GM12878 (cell line): ENCODE data around the gene GPR107. TPM values are rescaled to one million over a fixed set of nuclear protein-coding genes. Genes with fewer than 3 reads are reported as not detected.

Source experiments
- BMI1 ChIP-seq: fragments of 450-650 bp; IDR thresholded peaks from 2 replicates; pipeline ENCODE4 v1.6.1; 2016; ENCODE audit warnings: mild to moderate bottlenecking, moderate library complexity, borderline replicate concordance
- GABPA ChIP-seq: IDR thresholded peaks from 2 replicates; pipeline ENCODE4 v1.6.1; 2014; ENCODE audit warnings: antibody characterized with exemption, low read depth, mild to moderate bottlenecking, inconsistent platforms
- HDAC6 ChIP-seq: fragments of 200-600 bp; sonication (generic); IDR thresholded peaks from one replicate; pipeline ENCODE4 v1.8.0; 2017; ENCODE audit warnings: antibody characterized with exemption; ENCODE audit not compliant: unreplicated experiment
- IKZF1 ChIP-seq: fragments of 450-650 bp; conservative IDR thresholded peaks from 2 replicates; pipeline ENCODE4 v1.6.1; 2017; ENCODE audit warnings: antibody characterized with exemption, mild to moderate bottlenecking
- KLF5 ChIP-seq: fragments of 450-650 bp; IDR thresholded peaks from 2 replicates; pipeline ENCODE4 v1.6.1; 2014; ENCODE audit warnings: mild to moderate bottlenecking; ENCODE audit not compliant: partially characterized antibody
- NFIC ChIP-seq: IDR thresholded peaks from 2 replicates; pipeline ENCODE4 v1.6.1; 2012; ENCODE audit warnings: low read depth, mild to moderate bottlenecking, inconsistent platforms, low read length, moderate library complexity
- POLR2A ChIP-seq: IDR thresholded peaks from 2 replicates; pipeline ENCODE4 v1.6.1; 2011; ENCODE audit warnings: low read depth, mild to moderate bottlenecking, low read length
- POLR2AphosphoS2 ChIP-seq: IDR thresholded peaks from 2 replicates; pipeline ENCODE4 v1.6.1; 2011; ENCODE audit warnings: low read depth, mild to moderate bottlenecking, low read length, improper control_type of control experiment, moderate library complexity
- SUPT20H ChIP-seq: IDR thresholded peaks from 2 replicates; pipeline ENCODE4 v1.6.1; 2011; ENCODE audit warnings: low read depth, mild to moderate bottlenecking, low read length, moderate library complexity, borderline replicate concordance; ENCODE audit not compliant: control insufficient read depth
- SUZ12 ChIP-seq: fragments of 200-600 bp; sonication (generic); IDR thresholded peaks from one replicate; pipeline ENCODE4 v1.6.1; 2018; ENCODE audit warnings: antibody characterized with exemption, mild to moderate bottlenecking; ENCODE audit not compliant: unreplicated experiment
- TCF3 ChIP-seq: IDR thresholded peaks from 2 replicates; pipeline ENCODE4 v1.6.1; 2012; ENCODE audit warnings: low read depth, mild to moderate bottlenecking, low read length, borderline replicate concordance; ENCODE audit not compliant: insufficient read depth
- ZNF217 ChIP-seq: fragments of 450-650 bp; IDR thresholded peaks from 2 replicates; pipeline ENCODE4 v1.6.1; 2017; ENCODE audit warnings: antibody characterized with exemption, mild to moderate bottlenecking
- ZNF24 ChIP-seq: fragments of 450-650 bp; IDR thresholded peaks from 2 replicates; pipeline ENCODE4 v1.6.1; 2017; ENCODE audit warnings: antibody characterized with exemption, mild to moderate bottlenecking
- polyA plus RNA-seq, 11 experiments: library from polyadenylated mRNA; depleted of rRNA in 4 of 11; unstranded in 6 of 11; stranded (reverse) in 5 of 11; fragments of >200 nt; fragmentation: Nextera tagmentation in 4 of 11; fragmentation: Illumina TruSeq in 1 of 11; extraction: Ambion mirVana in 4 of 11; extraction: Trizol in 1 of 11; gene quantifications; 1 replicate in 1 of 11; 2 replicates in 10 of 11; pipeline versions ENCODE4 v1.2.1 to v1.2.3, GENCODE V29; 2011 to 2016; ENCODE audit warnings: inconsistent platforms in 2 of 11, missing spikeins in 2 of 11, low read depth in 1 of 11
- total RNA-seq, 4 experiments: library from RNA; depleted of rRNA in 3 of 4; stranded (reverse); fragments of >200 nt in 3 of 4; fragmentation: Illumina TruSeq in 1 of 4; extraction: Trizol in 1 of 4; gene quantifications; 2 replicates each; pipeline versions ENCODE4 v1.2.1 to v1.2.3, GENCODE V29; 2013 to 2021
- TF ChIP-seq, protein P1 (sequence below): fragments of 450-650 bp; IDR thresholded peaks from 2 replicates; pipeline ENCODE4 v1.6.1; 2016; ENCODE audit warnings: mild to moderate bottlenecking, moderate library complexity, borderline replicate concordance
- TF ChIP-seq, protein P2 (sequence below): IDR thresholded peaks from 2 replicates; pipeline ENCODE4 v1.6.1; 2012; ENCODE audit warnings: low read depth, low read length, improper control_type of control experiment
- TF ChIP-seq, protein P3 (sequence below): fragments of 450-650 bp; conservative IDR thresholded peaks from 2 replicates; pipeline ENCODE4 v1.6.1; 2017; ENCODE audit warnings: mild to moderate bottlenecking, moderate library complexity
- TF ChIP-seq, protein P4 (sequence below): fragments of 450-650 bp; IDR thresholded peaks from 2 replicates; pipeline ENCODE4 v1.6.1; 2016; ENCODE audit warnings: mild to moderate bottlenecking
- TF ChIP-seq, protein P5 (sequence below): fragments of 450-650 bp; IDR thresholded peaks from 2 replicates; pipeline ENCODE4 v1.6.1; 2017; ENCODE audit warnings: mild to moderate bottlenecking

Gene GPR107
- total and polyA plus RNA-seq, 10 of the 15 experiments (the other 5 are each of a cell fraction or from before 2014, with no cell fraction given): 2.7 to 21.4 (median 10.6) TPM

DNA sequence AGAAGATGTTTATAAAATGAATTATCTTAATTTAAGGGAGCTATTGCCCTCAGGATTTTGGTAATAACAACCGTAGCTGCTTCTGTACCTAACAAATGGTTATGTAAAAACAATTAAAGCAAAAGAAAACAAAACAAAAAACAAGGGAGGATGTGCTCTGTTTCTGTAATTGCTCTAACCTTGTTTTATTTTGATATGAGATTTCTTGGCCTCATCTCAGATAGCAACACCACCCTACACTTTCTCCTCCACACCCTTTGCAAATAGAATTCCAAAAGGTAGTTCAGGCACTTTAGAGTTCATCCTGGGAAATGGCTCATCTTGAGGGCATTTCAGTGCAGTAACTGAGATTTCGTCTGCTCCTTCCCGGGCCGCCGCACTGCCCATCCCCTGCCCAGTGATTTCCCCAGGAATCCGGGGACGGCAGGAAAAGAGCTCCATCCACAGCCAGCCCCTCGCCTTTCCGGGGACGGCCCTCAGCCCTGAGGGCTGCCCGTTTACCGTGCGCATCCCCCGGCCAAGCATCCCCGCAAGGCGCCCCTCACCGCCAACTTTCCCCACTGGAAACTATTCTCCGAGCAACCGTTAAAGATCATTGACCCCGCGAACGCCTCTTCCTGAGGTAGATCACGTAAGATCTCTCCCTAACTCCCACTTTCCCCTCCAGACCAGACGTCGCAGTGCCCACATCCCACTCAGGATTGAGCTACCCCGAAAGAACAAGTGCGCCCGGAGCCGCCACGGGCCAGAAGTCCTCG, 11.9 kb upstream of the GPR107 start (continued):
- TF ChIP-seq, protein P1, sequence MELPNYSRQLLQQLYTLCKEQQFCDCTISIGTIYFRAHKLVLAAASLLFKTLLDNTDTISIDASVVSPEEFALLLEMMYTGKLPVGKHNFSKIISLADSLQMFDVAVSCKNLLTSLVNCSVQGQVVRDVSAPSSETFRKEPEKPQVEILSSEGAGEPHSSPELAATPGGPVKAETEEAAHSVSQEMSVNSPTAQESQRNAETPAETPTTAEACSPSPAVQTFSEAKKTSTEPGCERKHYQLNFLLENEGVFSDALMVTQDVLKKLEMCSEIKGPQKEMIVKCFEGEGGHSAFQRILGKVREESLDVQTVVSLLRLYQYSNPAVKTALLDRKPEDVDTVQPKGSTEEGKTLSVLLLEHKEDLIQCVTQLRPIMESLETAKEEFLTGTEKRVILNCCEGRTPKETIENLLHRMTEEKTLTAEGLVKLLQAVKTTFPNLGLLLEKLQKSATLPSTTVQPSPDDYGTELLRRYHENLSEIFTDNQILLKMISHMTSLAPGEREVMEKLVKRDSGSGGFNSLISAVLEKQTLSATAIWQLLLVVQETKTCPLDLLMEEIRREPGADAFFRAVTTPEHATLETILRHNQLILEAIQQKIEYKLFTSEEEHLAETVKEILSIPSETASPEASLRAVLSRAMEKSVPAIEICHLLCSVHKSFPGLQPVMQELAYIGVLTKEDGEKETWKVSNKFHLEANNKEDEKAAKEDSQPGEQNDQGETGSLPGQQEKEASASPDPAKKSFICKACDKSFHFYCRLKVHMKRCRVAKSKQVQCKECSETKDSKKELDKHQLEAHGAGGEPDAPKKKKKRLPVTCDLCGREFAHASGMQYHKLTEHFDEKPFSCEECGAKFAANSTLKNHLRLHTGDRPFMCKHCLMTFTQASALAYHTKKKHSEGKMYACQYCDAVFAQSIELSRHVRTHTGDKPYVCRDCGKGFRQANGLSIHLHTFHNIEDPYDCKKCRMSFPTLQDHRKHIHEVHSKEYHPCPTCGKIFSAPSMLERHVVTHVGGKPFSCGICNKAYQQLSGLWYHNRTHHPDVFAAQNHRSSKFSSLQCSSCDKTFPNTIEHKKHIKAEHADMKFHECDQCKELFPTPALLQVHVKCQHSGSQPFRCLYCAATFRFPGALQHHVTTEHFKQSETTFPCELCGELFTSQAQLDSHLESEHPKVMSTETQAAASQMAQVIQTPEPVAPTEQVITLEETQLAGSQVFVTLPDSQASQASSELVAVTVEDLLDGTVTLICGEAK: no peak
- TF ChIP-seq SUPT20H (no peak), POLR2A (peak; percentile 35; the same call in 1 of the 2 replicates), TCF3 (no peak), ZNF217 (no peak), HDAC6 (peak; percentile 54), IKZF1 (no peak), NFIC (no peak; the same call in 1 of the 2 replicates), ZNF24 (no peak), SUZ12 (no peak), GABPA (no peak), BMI1 (no peak), POLR2AphosphoS2 (0 out of 2 replicates have a peak, but pooled peaks have one; percentile 20), KLF5 (no peak)
- TF ChIP-seq, protein P2, sequence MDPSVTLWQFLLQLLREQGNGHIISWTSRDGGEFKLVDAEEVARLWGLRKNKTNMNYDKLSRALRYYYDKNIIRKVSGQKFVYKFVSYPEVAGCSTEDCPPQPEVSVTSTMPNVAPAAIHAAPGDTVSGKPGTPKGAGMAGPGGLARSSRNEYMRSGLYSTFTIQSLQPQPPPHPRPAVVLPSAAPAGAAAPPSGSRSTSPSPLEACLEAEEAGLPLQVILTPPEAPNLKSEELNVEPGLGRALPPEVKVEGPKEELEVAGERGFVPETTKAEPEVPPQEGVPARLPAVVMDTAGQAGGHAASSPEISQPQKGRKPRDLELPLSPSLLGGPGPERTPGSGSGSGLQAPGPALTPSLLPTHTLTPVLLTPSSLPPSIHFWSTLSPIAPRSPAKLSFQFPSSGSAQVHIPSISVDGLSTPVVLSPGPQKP: no peak
- TF ChIP-seq, protein P3, sequence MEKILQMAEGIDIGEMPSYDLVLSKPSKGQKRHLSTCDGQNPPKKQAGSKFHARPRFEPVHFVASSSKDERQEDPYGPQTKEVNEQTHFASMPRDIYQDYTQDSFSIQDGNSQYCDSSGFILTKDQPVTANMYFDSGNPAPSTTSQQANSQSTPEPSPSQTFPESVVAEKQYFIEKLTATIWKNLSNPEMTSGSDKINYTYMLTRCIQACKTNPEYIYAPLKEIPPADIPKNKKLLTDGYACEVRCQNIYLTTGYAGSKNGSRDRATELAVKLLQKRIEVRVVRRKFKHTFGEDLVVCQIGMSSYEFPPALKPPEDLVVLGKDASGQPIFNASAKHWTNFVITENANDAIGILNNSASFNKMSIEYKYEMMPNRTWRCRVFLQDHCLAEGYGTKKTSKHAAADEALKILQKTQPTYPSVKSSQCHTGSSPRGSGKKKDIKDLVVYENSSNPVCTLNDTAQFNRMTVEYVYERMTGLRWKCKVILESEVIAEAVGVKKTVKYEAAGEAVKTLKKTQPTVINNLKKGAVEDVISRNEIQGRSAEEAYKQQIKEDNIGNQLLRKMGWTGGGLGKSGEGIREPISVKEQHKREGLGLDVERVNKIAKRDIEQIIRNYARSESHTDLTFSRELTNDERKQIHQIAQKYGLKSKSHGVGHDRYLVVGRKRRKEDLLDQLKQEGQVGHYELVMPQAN: no peak
- TF ChIP-seq, protein P4, sequence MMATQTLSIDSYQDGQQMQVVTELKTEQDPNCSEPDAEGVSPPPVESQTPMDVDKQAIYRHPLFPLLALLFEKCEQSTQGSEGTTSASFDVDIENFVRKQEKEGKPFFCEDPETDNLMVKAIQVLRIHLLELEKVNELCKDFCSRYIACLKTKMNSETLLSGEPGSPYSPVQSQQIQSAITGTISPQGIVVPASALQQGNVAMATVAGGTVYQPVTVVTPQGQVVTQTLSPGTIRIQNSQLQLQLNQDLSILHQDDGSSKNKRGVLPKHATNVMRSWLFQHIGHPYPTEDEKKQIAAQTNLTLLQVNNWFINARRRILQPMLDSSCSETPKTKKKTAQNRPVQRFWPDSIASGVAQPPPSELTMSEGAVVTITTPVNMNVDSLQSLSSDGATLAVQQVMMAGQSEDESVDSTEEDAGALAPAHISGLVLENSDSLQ: no peak
- TF ChIP-seq, protein P5, sequence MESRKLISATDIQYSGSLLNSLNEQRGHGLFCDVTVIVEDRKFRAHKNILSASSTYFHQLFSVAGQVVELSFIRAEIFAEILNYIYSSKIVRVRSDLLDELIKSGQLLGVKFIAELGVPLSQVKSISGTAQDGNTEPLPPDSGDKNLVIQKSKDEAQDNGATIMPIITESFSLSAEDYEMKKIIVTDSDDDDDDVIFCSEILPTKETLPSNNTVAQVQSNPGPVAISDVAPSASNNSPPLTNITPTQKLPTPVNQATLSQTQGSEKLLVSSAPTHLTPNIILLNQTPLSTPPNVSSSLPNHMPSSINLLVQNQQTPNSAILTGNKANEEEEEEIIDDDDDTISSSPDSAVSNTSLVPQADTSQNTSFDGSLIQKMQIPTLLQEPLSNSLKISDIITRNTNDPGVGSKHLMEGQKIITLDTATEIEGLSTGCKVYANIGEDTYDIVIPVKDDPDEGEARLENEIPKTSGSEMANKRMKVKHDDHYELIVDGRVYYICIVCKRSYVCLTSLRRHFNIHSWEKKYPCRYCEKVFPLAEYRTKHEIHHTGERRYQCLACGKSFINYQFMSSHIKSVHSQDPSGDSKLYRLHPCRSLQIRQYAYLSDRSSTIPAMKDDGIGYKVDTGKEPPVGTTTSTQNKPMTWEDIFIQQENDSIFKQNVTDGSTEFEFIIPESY: no peak
